H1 (cell line): ENCODE measurements around the gene HGFAC. TPM values are rescaled to one million over a fixed set of nuclear protein-coding genes. Genes with fewer than 3 reads are reported as not detected.

Experiments
- CTCF ChIA-PET: fragments of 300-600 bp; sonication (Branson Sonifier 250); formaldehyde crosslinking; loops from one replicate; lab custom pipeline; 2021; ENCODE audit not compliant: partially characterized antibody; lab: Charles Lee
- POLR2A ChIA-PET: fragments of 300-600 bp; sonication (Branson Sonifier 250); formaldehyde crosslinking; loops from one replicate; lab custom pipeline; 2021; ENCODE audit warnings: inconsistent platforms; ENCODE audit not compliant: partially characterized antibody; lab: Charles Lee
- DNase-seq, 2 experiments: peaks; one replicate each; pipeline versions ENCODE4 v3.0.0 to v3.0.0-alpha.2; 2010 to 2022; ENCODE audit warnings: low spot score in 2 of 2, low read depth in 1 of 2, mixed read lengths in 1 of 2
- FAIRE-seq: peaks from 2 replicates; lab custom pipeline; 2011; peaks lifted over from hg19 to GRCh38; lab: Jason Lieb, UNC
- H2AFZ ChIP-seq: 2 replicates; pipeline ENCODE4 v1.8.1; 2012; ENCODE audit warnings: low read length, inconsistent platforms
- H2AK5ac ChIP-seq: 2 replicates; pipeline ENCODE4 v1.6.1; 2013; ENCODE audit warnings: low read depth, low read length
- H2BK120ac ChIP-seq: replicated peaks from 2 replicates; pipeline ENCODE3; 2013; ENCODE audit warnings: low read depth, low read length, inconsistent platforms
- H2BK12ac ChIP-seq: 2 replicates; pipeline ENCODE4 v1.6.1; 2013; ENCODE audit warnings: low read depth, low read length
- H2BK15ac ChIP-seq: 2 replicates; pipeline ENCODE4 v1.6.1; 2013; ENCODE audit warnings: low read length
- H2BK20ac ChIP-seq: 2 replicates; pipeline ENCODE4 v1.6.1; 2013; ENCODE audit warnings: low read length
- H2BK5ac ChIP-seq: 2 replicates; pipeline ENCODE4 v1.6.1; 2013; ENCODE audit warnings: low read depth, low read length
- H3K14ac ChIP-seq: 2 replicates; pipeline ENCODE4 v1.6.1; 2013; ENCODE audit warnings: inconsistent platforms; ENCODE audit not compliant: insufficient read length
- H3K18ac ChIP-seq: 2 replicates; pipeline ENCODE4 v1.6.1; 2013; ENCODE audit warnings: low read length; ENCODE audit errors: extremely low read depth
- H3K23ac ChIP-seq: 2 replicates; pipeline ENCODE4 v1.6.1; 2013; ENCODE audit warnings: inconsistent platforms; ENCODE audit not compliant: insufficient read length
- H3K23me2 ChIP-seq: 2 replicates; pipeline ENCODE4 v1.6.1; 2013; ENCODE audit warnings: low read depth, low read length
- H3K27ac ChIP-seq: 2 replicates; pipeline ENCODE4 v1.6.1; 2011; ENCODE audit warnings: low read depth, low read length, inconsistent platforms
- H3K27me3 ChIP-seq, 4 experiments: replicated peaks in 1 of 4; 1 replicate in 1 of 4; 2 replicates in 3 of 4; pipeline versions ENCODE4 v1.6.1 to v1.8.1; 2011 to 2013; ENCODE audit warnings: low read length in 3 of 4, mild to moderate bottlenecking in 3 of 4, inconsistent platforms in 2 of 4, mixed read lengths in 2 of 4, moderate library complexity in 1 of 4; ENCODE audit not compliant: control insufficient read depth in 3 of 4, insufficient read depth in 3 of 4; ENCODE audit errors: extremely low read depth in 1 of 4
- H3K36me3 ChIP-seq, 4 experiments: 2 replicates each; pipeline versions ENCODE4 v1.6.1 to v1.8.1; 2011 to 2013; ENCODE audit warnings: mild to moderate bottlenecking in 4 of 4, low read length in 3 of 4, moderate library complexity in 2 of 4, control low read depth in 1 of 4, inconsistent platforms in 1 of 4; ENCODE audit not compliant: insufficient read depth in 4 of 4, control insufficient read depth in 2 of 4
- H3K4ac ChIP-seq: replicated peaks from 2 replicates; pipeline ENCODE3; 2013; ENCODE audit warnings: low read length, low read depth, mixed read lengths, inconsistent platforms; ENCODE audit not compliant: insufficient read length
- H3K4me1 ChIP-seq, 4 experiments: replicated peaks in 1 of 4; 1 replicate in 1 of 4; 2 replicates in 3 of 4; pipeline versions ENCODE4 v1.6.1 to v1.8.1; 2011 to 2013; ENCODE audit warnings: low read length in 3 of 4, inconsistent platforms in 2 of 4, mixed read lengths in 1 of 4; ENCODE audit not compliant: insufficient read depth in 4 of 4, control insufficient read depth in 3 of 4
- H3K4me2 ChIP-seq, 2 experiments: 2 replicates each; pipeline versions ENCODE4 v1.6.1 to v1.8.1; 2011 to 2013; ENCODE audit warnings: low read depth in 2 of 2, low read length in 2 of 2, control low read depth in 1 of 2, inconsistent platforms in 1 of 2, mild to moderate bottlenecking in 1 of 2; ENCODE audit not compliant: insufficient read depth in 1 of 2
- H3K4me3 ChIP-seq, 4 experiments: fragments of 200-600, 300-600 bp in 1 of 4; sonication (generic), shearing (Covaris generic), sonication (Bioruptor Twin) in 1 of 4; 2 replicates each; pipeline versions ENCODE4 v1.5.1 to v1.8.1; 2011 to 2016; ENCODE audit warnings: low read length in 4 of 4, low read depth in 3 of 4, control low read depth in 2 of 4, inconsistent platforms in 2 of 4, mild to moderate bottlenecking in 2 of 4, mixed read lengths in 1 of 4, moderate library complexity in 1 of 4; ENCODE audit not compliant: insufficient read depth in 2 of 4; ENCODE audit errors: extremely low read depth in 1 of 4
- H3K56ac ChIP-seq: replicated peaks from 2 replicates; pipeline ENCODE3; 2013; ENCODE audit warnings: low read depth, mild to moderate bottlenecking, mixed read lengths, low read length, inconsistent platforms; ENCODE audit not compliant: insufficient read length
- H3K79me1 ChIP-seq: 2 replicates; pipeline ENCODE4 v1.6.1; 2013; ENCODE audit warnings: low read depth, low read length, control low read depth
- H3K79me2 ChIP-seq, 2 experiments: 2 replicates each; pipeline versions ENCODE4 v1.6.1 to v1.8.1; 2012 to 2013; ENCODE audit warnings: low read length in 2 of 2, mild to moderate bottlenecking in 2 of 2, inconsistent platforms in 1 of 2; ENCODE audit not compliant: insufficient read depth in 2 of 2, control insufficient read depth in 1 of 2
- H3K9ac ChIP-seq, 4 experiments: replicated peaks in 1 of 4; 1 replicate in 1 of 4; 2 replicates in 3 of 4; pipeline versions ENCODE4 v1.6.1 to v1.8.1; 2011 to 2013; ENCODE audit warnings: low read depth in 3 of 4, low read length in 3 of 4, control low read depth in 2 of 4, mild to moderate bottlenecking in 2 of 4, moderate library complexity in 2 of 4, inconsistent platforms in 1 of 4; ENCODE audit errors: extremely low read depth in 1 of 4
- H3K9me3 ChIP-seq, 2 experiments: 2 replicates each; pipeline versions ENCODE4 v1.6.1 to v1.8.1; 2012 to 2013; ENCODE audit warnings: mild to moderate bottlenecking in 2 of 2, moderate library complexity in 2 of 2, control low read depth in 1 of 2, inconsistent platforms in 1 of 2, low read depth in 1 of 2, low read length in 1 of 2, mixed read lengths in 1 of 2; ENCODE audit not compliant: insufficient read depth in 2 of 2
- H4K20me1 ChIP-seq, 2 experiments: replicated peaks in 1 of 2; 2 replicates each; pipeline versions ENCODE3 to v1.8.1; 2011 to 2013; ENCODE audit warnings: inconsistent platforms in 2 of 2, low read length in 2 of 2, mild to moderate bottlenecking in 1 of 2; ENCODE audit not compliant: insufficient read depth in 2 of 2, control insufficient read depth in 1 of 2
- H4K5ac ChIP-seq: 2 replicates; pipeline ENCODE4 v1.6.1; 2013; ENCODE audit warnings: low read length, low read depth, mixed read lengths, inconsistent platforms; ENCODE audit not compliant: insufficient read length
- H4K8ac ChIP-seq: 2 replicates; pipeline ENCODE4 v1.8.0; 2013; ENCODE audit warnings: mild to moderate bottlenecking, moderate library complexity, low read length, inconsistent platforms; ENCODE audit not compliant: insufficient read depth; ENCODE audit errors: extremely low read depth
- H4K91ac ChIP-seq: replicated peaks from 2 replicates; pipeline ENCODE3; 2013; ENCODE audit warnings: low read length, mixed read lengths, inconsistent platforms; ENCODE audit not compliant: insufficient read length
- ASH2L ChIP-seq: fragments of 200-600, 300-600 bp; sonication (generic); IDR thresholded peaks from one replicate; pipeline ENCODE4 v1.7.1; 2017; ENCODE audit warnings: low read length
- CBX5 ChIP-seq: fragments of 300-800, 300-1000 bp; sonication (generic); IDR thresholded peaks from 2 replicates; pipeline ENCODE4 v1.7.1; 2016; ENCODE audit warnings: antibody characterized with exemption, low read length, low read depth
- GTF2F1 ChIP-seq: IDR thresholded peaks from 2 replicates; pipeline ENCODE4 v1.6.1; 2012; ENCODE audit warnings: low read depth, low read length, improper control_type of control experiment, borderline replicate concordance
- HDAC2 ChIP-seq, 2 experiments: fragments of 300-600 bp in 1 of 2; sonication (generic) in 1 of 2; IDR thresholded peaks; 2 replicates each; pipeline ENCODE4 v1.6.1; 2011 to 2012; ENCODE audit warnings: low read depth in 2 of 2, low read length in 2 of 2, mild to moderate bottlenecking in 2 of 2, moderate library complexity in 2 of 2, borderline replicate concordance in 1 of 2, inconsistent platforms in 1 of 2
- KDM1A ChIP-seq: fragments of 200-600, 300-600 bp; sonication (generic); IDR thresholded peaks from 2 replicates; pipeline ENCODE4 v1.7.1; 2016; ENCODE audit warnings: mild to moderate bottlenecking, low read length, borderline replicate concordance
- KDM5A ChIP-seq: fragments of 200-600 bp; IDR thresholded peaks from 2 replicates; pipeline ENCODE4 v1.7.1; 2012; ENCODE audit warnings: mild to moderate bottlenecking, low read length, inconsistent platforms, mixed read lengths
- RFX5 ChIP-seq: IDR thresholded peaks from 2 replicates; pipeline ENCODE4 v1.6.1; 2011; ENCODE audit warnings: low read depth, low read length, improper control_type of control experiment, borderline replicate concordance
- RNF2 ChIP-seq: fragments of 200-900, 300-1000 bp; sonication (generic); IDR thresholded peaks from 2 replicates; pipeline ENCODE4 v1.7.1; 2016; ENCODE audit warnings: borderline replicate concordance, low read depth, mild to moderate bottlenecking, antibody characterized with exemption, low read length; ENCODE audit not compliant: poor library complexity, severe bottlenecking; ENCODE audit errors: missing control alignments
- SIN3A ChIP-seq, 2 experiments: IDR thresholded peaks in 1 of 2; conservative IDR thresholded peaks in 1 of 2; 2 replicates each; pipeline ENCODE4 v1.6.1; 2011 to 2012; ENCODE audit warnings: low read length in 2 of 2, improper control_type of control experiment in 1 of 2, low read depth in 1 of 2, mild to moderate bottlenecking in 1 of 2
- SIX5 ChIP-seq: IDR thresholded peaks from 2 replicates; pipeline ENCODE4 v1.6.1; 2011; ENCODE audit warnings: mild to moderate bottlenecking, low read depth, low read length
- TAF7 ChIP-seq: optimal IDR thresholded peaks from 2 replicates; pipeline ENCODE3; 2011; ENCODE audit warnings: low read depth, mild to moderate bottlenecking, inconsistent platforms, low read length, moderate library complexity, borderline replicate concordance
- TBP ChIP-seq: IDR thresholded peaks from 2 replicates; pipeline ENCODE4 v1.6.1; 2011; ENCODE audit warnings: low read depth, low read length, improper control_type of control experiment
- YY1 ChIP-seq: IDR thresholded peaks from 2 replicates; pipeline ENCODE4 v1.6.1; 2011; ENCODE audit warnings: low read depth, mild to moderate bottlenecking, low read length
- WGBS, 2 experiments: shearing (Covaris generic) in 1 of 2; methylation state at CpG; one replicate each; pipeline versions ENCODE4 v1.1.6 to v1.1.7; 2013 to 2015; ENCODE audit warnings: low lambda C conversion rate in 2 of 2, mixed read lengths in 2 of 2, inconsistent platforms in 1 of 2, low coverage in 1 of 2, missing lambda C conversion rate in 1 of 2; ENCODE audit not compliant: insufficient replicate concordance in 2 of 2, insufficient coverage in 1 of 2, insufficient read length in 1 of 2; ENCODE audit errors: extremely low coverage in 1 of 2, missing lambda C conversion rate in 1 of 2; 5-methylcytosine and 5-hydroxymethylcytosine counted together
- polyA plus RNA-seq, 7 experiments: library from polyadenylated mRNA; depleted of rRNA in 3 of 7; stranded (reverse) in 5 of 7; unstranded in 2 of 7; fragments of >200 nt in 5 of 7; fragments of 200-250 nt in 2 of 7; gene quantifications; 1 replicate in 5 of 7; 2 replicates in 1 of 7; 4 replicates in 1 of 7; pipeline versions ENCODE4 v1.2.1 to v1.2.3, GENCODE V29; 2011 to 2013; ENCODE audit warnings: missing spikeins in 2 of 7, mixed read lengths in 2 of 7
- total RNA-seq: library from RNA; stranded (reverse); fragmentation: NEBNext Ultra II Directional; extraction: Animal tissue kit (Norgen Biotek cat#: 25700); gene quantifications from 2 replicates; pipeline ENCODE4 v1.2.1, GENCODE V29; 2021

The HGFAC gene
- total and polyA plus RNA-seq, 2 of the 8 experiments (the other 6 are each of a cell fraction or from before 2014, with no cell fraction given): 0.14 to 0.15 TPM

GRCh38 chr4:3460926-3461325 is 19.2 kb downstream of the HGFAC start:
- no peak overlapping the region for H3K18ac ChIP-seq
- no peak overlapping the region for H3K9ac ChIP-seq
- no peak overlapping the region for H2AFZ ChIP-seq
- 88% methylated on average over 5 of the region's 5 CpGs; no CpG with 5 or more reads in 1 of the 2 experiments for WGBS, 2 experiments
- H3K9me3 ChIP-seq: no peaks in the 10 kb centered on the region
- H2BK5ac ChIP-seq: no peak overlapping the region
- no peaks in the 10 kb centered on the region for H3K36me3 ChIP-seq
- POLR2A ChIA-PET: no interaction called here
- no peak overlapping the region for H3K23ac ChIP-seq
- H3K79me2 ChIP-seq: no peaks in the 10 kb centered on the region
- H4K20me1 ChIP-seq: peaks cover 2 to 4% of the 10 kb centered on the region in 2 experiments
- no peak overlapping the region for H3K14ac ChIP-seq
- no peaks in the 10 kb centered on the region; the same call in 1 of the 2 replicates for H3K23me2 ChIP-seq
- H3K56ac ChIP-seq: no peak overlapping the region
- H2AK5ac ChIP-seq: no peak overlapping the region
- peaks cover 0 to 6% (median 0%) of the 10 kb centered on the region in 4 experiments; a peak in 1 of 7 replicates for H3K4me1 ChIP-seq
- CTCF ChIA-PET: interaction anchor here (0.9 to 2.5 kb wide), 3 partner anchors 16 to 115 kb away, joined by 3 to 9 read pairs (median 4); no protein-coding TSS in a partner anchor
- H3K27ac ChIP-seq: no peak overlapping the region
- H4K8ac ChIP-seq: no peak overlapping the region
- no peak overlapping the region for H2BK20ac ChIP-seq
- H3K4ac ChIP-seq: no peak overlapping the region
- no peak overlapping the region for H3K4me3 ChIP-seq
- H2BK12ac ChIP-seq: no peak overlapping the region
- DNase-seq (no peak), FAIRE-seq (no peak)
- no peaks in the 10 kb centered on the region for H3K79me1 ChIP-seq
- peaks cover 7 to 63% (median 38%) of the 10 kb centered on the region in 4 experiments for H3K27me3 ChIP-seq
- H3K4me2 ChIP-seq: no peak overlapping the region
- H4K5ac ChIP-seq: no peak overlapping the region
- no peak overlapping the region for H2BK15ac ChIP-seq
- no peak overlapping the region for H4K91ac ChIP-seq
- H2BK120ac ChIP-seq: no peak overlapping the region
- TF ChIP-seq SIN3A (conservative IDR thresholded peaks at IDR 0.05 in 1 of 2, IDR thresholded peaks at IDR 0.05 in 1 of 2; ENCODE audit: low read depth in 1 of 2, low read length in 2 of 2): no peak
- no peak for TF ChIP-seq RNF2
- TF ChIP-seq ASH2L: no peak
- TF ChIP-seq YY1: no peak
- no peak for TF ChIP-seq KDM5A
- TF ChIP-seq GTF2F1: no peak
- no peak for TF ChIP-seq CBX5
- TF ChIP-seq TBP: no peak
- no peak for TF ChIP-seq HDAC2 (IDR thresholded peaks at IDR 0.05; ENCODE audit: borderline replicate concordance in 1 of 2, low read depth in 2 of 2, low read length in 2 of 2)
- no peak for TF ChIP-seq TAF7
- no peak for TF ChIP-seq RFX5
- no peak for TF ChIP-seq KDM1A
- TF ChIP-seq SIX5: no peak
